ENCODE data around the gene TBC1D22A.

The TBC1D22A gene

DNA sequence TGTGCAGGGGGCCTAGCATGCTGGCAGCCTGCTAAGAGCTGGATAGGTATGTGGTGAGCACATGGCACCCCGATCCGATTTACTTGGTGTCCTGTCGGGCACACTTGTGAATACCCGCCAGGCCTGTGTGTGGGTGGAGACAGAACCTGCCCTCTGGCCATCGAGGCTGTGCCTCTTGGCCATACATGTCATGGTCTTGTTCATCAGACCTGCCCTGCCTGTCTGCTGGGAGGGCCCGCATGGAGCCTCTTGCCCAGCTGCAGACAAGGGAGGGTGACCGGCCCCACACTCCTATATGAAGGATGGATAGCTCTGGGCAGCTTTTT is 310.2 kb downstream of the TBC1D22A start:
- no peak for DNase-seq (ENCODE audit: low read depth, low spot score)

DNA sequence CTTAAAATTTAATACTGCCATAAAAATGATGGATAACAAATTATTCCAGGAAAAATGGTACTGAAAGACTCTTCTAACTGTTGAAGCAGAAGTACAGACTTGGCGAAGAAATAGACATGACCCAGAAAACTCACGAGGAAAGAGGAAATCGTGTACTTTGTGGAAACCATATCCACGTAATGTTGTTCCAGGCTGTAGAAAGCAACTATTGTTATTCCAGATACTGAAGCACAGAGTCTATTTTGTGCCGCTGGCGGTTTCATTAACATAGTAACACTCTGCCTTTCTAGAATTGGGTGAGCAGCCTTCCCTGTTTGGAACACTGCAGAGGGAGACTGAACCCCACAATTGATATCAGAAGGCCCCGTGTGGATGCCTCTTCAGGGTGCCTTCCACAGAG is 310.6 kb downstream of the TBC1D22A start:
- DNase-seq (ENCODE audit: low read depth, low spot score), result no peak

DNA sequence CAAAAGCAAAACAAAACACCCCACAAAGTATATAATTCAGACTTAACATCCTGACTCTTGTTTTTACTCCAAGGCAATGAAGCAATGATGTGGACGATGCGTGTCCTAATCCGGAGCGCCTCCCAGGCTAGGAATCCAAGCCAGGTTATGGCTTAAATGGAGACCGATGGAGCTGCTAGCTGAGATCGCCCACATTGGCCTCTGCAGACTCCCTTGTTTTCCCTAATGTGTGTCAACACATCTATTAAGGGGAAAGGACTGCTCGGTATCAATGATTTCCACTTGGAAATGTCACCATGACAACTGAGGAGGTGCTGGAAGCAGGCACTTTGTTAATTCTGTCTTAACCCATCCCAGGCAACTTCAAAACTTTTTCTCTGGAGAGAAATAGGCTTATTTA is 311.7 kb downstream of the TBC1D22A start:
- no peak for DNase-seq (ENCODE audit: low read depth, low spot score)

DNA sequence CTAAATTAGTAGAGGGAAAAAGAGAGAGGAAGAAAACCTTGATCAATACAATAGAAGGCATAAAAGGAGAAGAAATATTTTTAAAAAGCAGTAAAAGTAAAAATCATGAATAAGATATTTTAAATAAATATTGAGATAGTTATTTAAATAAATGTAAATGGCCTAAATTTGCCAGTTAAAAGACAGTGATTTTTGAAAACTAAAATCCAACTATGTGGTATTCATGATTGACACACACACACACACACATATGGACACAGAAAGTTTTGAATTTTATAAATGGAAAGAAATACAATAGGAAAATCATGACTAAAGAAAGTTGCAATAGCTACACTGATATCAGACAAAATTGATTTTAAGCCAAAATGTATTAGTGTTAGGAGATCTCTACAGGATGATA is 313.1 kb downstream of the TBC1D22A start:
- no peak for DNase-seq (ENCODE audit: low read depth, low spot score)

DNA sequence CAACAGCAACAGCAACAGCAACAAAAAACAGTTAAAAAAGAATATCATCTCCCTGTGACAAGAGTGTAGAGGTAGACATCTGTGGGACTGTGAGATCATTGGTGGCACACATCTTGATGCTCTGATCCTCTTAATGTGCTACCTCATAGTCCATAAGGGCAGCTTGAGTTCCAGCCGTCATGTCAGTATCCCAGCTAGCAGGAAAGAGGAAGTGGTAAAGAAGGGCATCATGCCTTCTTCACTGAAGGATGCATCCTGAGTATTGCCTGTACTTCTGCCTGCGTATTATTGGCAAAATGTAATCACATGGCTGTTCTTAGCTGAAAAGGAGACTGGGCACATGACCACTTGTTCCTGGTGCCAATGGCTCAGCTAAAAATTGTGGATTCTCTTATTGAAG is 314.3 kb downstream of the TBC1D22A start:
- no peak for DNase-seq (ENCODE audit: low read depth, low spot score)

DNA sequence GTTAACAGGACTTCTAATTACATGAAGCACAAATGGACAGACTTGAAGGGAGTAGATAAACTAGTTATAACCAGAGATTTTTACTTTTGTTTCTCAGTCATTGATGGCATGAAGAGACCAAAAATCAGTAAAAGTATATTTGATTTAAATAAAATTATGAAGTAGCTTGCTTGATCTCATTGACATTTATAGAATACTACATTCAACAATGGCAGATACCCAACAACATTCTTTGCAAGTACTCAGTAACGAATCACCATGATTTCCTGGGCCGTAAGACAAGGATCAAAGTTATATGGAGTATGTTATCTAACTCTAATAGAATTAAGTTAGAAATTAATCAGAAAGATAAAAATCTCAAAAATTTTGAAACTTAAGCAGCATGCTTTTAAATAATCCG is 317.6 kb downstream of the TBC1D22A start:
- no peak for DNase-seq (ENCODE audit: low read depth, low spot score)

DNA sequence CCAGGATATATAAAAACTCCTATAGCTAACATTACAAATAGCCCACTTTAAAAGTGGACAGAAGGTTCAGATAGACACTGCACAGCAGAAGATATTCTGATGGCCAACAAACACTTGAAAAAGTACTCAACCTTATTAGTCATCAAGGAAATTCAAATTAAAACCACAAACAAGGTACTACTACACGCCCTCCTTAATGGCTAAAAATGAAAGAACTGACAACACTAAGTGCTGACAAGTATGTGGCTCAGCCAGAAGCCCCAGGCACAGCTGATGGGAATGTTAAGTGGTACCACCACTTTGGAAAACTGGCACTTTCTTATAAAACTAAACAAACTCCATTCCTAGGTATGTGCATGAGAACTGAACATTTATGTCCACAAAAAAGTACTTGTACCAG is 320.1 kb downstream of the TBC1D22A start:
- DNase-seq (ENCODE audit: low read depth, low spot score), result no peak

DNA sequence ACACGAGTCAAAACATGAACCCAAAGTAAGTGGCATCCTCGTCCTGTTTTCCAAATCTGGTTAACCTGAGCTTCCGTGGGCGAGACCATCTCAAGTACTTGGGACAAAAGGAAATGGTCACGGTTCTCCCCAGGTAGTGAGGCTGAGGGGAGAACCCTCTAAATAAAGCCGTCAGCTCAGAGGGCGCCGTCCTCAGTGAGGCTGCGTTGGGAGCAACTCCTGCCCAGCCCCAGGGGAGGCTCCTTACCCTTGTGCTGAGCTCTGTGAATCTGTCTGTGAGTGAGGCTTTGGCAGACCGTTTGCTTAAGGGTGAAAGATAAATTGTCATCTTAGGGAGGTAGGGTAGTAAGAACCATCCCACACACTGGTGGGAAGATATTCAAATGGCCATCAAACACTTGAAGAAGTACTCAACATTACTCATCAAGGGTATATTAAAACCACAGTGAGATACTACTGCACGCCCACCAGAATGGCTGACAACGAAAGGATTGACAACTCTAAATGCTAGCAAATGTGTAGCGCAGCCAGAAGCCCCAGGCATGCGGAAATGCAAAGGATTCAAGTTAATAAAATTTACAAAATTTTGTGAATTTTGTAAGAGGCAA is 321.0 kb downstream of the TBC1D22A start:
- no peak for DNase-seq (ENCODE audit: low read depth, low spot score)

DNA sequence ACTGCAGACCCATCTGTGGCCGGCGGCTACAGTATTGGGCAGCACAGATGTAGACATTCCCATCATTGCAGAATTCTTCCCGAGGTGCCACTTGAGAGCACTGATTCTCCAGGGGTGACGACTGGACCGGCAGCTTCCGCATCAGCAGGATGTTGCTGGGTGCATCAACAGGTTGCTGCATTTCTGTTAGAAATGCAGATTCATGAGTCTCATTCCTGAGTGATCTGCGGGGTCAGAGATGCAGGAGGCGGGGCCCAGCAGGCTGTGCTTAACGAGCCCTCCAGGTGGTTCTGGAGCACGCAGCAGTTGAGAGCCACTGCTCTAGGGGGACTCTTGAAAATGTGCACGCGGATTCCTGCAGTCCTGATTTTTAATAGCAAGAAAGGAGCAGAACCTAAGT is 321.8 kb downstream of the TBC1D22A start:
- no peak for DNase-seq (ENCODE audit: low read depth, low spot score)

DNA sequence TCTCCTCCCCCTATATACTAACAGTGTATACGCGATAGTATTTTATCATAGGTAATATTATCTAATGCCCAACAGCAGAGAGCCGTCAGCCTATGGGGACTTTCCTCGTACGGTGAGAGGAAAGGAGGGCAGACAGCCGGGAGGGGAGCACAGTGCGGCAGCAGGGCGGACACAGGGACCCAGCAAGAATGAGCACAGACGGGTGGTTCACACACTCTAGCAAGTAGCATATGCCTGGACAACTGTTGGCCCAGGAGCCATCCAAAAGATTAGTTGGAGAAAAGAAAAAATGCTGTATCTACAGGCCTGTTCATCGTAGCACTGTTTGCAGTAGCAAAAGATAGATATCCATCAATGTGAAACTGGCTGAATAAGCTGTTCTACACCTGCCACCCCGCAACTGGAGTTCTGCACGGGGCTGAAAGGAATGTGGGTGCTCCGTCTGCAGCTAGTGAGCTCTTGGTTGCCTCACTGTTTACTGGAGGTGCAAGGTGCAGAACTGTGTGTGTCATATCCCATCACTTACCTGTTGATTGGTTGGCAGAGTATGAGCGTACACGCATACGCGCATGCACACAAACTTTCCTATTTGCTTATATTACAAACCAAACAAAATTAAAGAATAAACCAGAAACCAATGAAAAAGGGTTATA is 324.3 kb downstream of the TBC1D22A start:
- DNase-seq (ENCODE audit: low read depth, low spot score), result no peak

DNA sequence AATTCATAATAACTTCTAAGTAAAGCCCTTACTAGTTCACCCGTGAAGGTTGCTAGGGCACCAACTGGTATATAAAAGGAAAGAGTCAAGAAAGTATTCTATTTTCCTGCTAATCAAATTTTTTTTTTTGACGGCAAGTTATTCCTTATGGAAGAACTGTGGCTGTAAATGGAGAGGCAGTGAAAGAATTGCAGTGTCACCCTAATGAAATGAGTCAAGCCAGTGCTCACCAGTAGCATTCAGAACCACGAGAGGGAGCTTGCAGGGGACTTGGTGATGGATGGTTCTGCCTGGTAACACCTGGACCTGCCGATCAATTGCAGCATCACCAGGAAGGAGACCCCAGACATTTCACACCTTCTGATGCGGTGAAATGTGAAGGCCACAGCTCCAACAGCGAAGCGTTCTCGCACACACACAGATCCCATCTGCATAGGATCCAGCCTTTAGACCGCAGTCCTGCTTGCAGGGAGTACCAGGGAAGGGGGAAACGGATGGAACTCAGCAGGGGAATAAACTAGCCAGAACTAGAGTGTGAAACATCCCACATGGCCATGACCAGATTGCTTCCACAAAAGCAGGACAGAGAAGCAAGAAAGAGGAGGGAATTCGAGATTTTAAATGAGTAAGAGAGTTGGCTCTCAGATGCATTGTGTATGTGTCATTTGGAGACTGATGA is 326.2 kb downstream of the TBC1D22A start:
- DNase-seq (ENCODE audit: low read depth, low spot score), result no peak

DNA sequence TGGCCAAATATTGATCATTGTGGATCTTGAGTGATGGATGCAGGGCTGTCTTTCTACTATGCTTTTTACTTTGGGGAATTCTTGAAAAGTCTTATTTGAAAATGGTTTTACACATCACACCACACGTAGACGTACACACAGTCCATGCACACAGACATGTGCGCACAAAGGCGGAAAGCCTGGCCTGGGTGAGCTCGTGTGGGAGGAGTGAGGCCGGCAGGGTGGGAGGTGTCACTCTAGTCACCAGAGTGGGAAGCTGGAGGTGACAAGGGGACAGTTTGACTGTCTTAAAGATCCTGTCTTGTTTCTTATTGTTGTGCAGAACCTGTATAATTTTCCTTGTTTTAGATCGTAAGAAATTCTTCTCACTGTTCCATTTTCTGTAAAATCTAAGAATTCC is 326.9 kb downstream of the TBC1D22A start:
- DNase-seq (ENCODE audit: low read depth, low spot score), result no peak

DNA sequence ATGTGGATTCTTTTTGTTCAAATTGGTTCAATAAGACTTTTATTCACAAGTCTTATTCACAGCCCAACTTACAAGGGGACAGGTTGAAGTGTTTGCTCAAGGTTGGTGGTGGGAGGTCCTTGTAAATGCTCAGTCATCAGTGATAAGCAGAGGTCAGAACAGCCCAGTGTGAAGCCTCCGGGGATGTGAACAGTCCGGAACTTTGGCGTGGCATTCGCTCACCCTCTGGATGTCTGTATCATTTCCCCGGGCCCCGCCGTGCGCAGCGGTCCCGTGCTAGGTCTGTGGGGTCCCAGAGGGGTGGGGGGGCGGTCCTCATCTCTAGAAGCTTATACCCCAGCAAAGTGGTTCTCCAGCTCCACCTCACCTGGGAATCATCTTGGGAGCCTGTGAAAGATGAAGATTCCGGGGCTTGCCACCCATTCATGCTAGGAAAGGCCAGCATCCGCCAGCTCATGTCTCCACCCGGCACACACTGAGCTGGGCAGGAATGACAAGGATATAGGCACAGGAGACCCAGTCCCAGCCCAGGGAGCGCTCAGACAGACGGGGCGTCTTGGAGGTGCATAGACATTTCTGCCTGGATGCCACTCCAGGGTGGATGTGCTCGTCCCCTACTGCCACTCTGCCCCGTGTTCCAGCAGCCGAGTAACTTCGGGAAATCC is 327.5 kb downstream of the TBC1D22A start:
- no peak for DNase-seq (ENCODE audit: low read depth, low spot score)

DNA sequence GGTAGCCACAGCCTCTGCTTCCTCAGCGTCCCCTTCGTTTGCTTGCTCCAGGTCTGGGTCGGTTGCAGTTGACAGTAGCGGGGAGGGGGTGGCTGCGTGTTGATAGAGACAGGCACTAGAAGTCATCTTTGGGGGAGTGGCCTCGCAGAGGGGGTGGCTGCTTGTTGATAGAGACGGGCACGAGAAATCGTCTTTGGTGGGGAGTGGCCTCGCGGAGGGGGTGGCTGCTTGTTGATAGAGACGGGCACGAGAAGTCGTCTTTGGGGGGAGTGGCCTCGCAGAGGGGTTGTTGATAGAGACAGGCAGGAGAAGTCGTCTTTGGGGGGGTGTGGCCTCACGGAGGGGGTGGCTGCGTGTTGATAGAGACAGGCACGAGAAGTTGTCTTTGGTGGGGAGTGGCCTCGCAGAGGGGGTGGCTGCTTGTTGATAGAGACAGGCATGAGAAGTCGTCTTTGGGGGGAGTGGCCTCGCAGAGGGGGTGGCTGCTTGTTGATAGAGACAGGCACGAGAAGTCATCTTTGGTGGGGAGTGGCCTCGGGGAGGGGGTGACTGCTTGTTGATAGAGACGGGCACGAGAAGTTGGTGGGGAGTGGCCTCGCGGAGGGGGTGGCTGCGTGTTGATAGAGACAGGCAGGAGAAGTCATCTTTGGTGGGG is 328.3 kb downstream of the TBC1D22A start:
- no peak for DNase-seq (ENCODE audit: low read depth, low spot score)

DNA sequence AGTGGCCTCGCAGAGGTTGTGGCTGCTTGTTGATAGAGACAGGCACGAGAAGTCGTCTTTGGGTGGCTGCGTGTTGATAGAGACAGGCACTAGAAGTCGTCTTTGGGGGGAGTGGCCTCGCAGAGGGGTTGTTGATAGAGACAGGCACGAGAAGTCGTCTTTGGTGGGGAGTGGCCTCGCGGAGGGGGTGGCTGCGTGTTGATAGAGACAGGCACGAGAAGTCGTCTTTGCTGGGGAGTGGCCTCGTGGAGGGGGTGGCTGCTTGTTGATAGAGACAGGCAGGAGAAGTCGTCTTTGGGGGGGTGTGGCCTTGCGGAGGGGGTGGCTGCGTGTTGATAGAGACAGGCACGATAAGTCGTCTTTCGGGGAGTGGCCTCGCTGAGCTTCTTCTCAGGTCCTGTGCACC is 328.8 kb downstream of the TBC1D22A start:
- DNase-seq (ENCODE audit: low read depth, low spot score), result no peak

DNA sequence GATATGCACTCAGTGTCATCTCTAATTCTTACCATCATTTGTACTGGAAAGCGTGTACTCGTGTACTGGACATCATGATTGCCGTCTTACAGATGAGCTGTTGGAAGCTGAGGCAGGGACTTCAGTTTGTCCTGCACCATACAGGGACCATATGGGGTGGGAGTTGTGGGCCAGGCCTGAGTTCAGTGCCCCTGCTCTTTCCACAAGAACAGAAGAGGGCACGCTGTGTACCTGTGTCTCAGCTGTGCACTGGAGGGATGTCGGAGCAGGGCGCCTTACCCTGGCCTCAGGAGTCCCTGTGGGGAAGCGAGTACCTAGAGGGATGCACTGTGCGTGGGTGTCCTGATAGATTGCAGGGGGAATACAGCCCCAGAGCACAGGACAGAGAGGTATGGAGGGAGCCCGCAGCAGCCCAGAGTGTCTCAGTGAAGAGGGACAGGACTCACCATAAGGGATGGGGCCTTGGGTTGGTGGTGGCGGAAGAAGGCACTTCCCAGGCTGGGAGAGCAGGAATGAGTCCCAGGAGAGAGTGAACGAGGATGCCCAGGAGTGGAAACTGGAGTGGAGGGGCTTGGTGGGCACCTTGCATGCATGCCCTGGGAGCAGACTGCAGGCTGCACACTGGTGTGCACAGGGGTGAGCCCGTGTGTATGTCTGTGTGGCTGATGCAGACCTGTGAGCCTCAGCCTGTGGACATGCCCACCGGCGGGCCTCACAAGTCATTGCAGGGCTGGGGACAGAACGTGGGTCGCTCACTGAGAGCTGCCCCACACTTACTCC is 329.7 kb downstream of the TBC1D22A start:
- DNase-seq (ENCODE audit: low read depth, low spot score), result no peak

DNA sequence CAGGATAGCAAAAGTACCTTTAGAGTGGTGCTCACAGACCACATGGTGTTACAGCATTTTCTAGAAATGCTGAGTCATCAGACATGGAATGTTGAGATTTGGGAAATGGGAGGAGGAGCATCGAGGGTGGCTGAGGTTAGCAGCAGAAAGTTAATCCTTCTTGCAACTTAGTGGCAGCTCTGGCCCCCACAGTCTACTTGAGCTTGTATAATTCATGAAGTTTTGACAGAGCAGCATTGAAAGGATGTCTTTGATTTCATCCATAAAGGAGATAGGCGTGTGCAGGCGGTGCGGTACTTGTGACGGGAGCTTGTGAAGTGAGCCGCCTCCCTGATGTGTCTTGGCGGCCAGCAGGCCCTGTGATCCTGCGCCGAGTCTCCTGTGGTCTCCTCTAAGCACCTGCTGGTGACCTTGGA is 330.5 kb downstream of the TBC1D22A start:
- no peak for DNase-seq (ENCODE audit: low read depth, low spot score)

DNA sequence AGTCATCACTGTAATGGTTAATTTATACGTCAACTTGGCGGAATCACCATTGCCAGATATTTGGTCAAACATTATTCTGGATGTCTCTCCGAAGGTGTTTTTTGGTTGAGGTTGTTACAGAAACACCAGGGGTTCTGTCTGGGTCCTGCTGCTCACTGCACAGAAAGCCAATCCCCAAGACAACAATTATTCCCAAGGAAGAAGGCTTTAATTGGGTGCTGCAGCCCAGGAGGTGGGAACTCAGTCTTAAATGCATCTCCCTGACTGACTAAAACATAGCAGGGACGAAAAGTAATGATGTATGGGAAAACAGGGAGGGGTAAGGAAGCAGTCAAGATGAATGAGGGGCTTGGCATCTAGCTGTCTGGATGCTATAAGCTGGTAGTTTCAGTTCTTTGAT is 331.3 kb downstream of the TBC1D22A start:
- DNase-seq (ENCODE audit: low read depth, low spot score), result no peak

DNA sequence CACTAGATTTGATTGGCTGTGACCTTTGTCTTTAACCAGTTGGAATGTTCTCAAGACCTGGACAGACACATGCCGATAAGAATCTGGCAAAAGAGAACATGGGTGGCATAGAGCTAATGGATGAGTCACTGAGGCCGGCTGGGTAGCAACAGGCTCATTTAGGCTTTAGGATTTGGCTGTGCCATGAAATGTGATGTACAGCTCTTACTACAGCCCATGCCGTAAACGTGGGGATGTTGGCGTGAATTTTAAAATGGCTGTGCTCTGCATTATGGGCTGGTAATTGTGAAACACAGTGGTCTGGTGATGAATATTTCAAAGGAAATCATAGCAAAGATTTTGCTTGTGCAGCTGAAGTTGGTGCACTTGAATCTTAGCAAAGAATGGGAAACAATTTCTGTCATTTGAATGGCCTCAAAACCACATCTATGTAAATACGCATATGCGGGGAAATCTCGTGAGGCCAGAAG is 332.4 kb downstream of the TBC1D22A start:
- DNase-seq (ENCODE audit: low read depth, low spot score), result no peak

DNA sequence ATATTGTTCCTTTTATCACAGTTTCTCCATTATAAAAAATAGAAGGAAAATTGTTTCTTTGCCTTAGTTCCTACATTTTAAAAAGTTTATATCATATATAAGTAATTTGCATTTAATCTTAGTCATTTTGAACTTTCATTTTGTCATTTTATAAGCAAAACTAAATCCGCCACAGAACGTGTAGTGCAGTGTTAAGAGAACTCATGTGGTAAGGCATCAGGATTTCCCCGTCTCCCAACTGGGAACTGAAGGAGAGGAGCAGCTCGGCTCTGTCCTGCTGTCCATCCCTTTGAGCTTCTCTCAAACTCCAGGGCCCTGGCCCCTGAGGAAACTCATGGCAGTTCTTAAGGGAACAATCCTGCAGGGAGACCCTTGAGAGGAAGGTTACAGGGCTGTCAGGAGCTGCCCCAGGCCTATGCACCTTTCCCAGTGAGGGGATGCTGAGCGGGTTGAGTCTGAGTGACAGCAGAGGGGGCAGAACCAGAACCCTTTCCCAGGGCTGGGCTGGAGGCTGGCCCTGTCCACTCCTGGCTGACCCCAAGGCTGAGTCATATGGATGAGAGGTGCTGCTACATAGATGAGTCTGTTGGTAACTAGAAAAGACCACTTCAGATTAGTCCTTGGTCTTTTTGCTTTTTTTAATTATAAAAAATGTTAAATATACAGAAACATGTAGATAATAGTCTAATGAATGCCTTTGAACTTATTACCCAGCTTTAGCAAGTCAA is 333.1 kb downstream of the TBC1D22A start:
- no peak for DNase-seq (ENCODE audit: low read depth, low spot score)

DNA sequence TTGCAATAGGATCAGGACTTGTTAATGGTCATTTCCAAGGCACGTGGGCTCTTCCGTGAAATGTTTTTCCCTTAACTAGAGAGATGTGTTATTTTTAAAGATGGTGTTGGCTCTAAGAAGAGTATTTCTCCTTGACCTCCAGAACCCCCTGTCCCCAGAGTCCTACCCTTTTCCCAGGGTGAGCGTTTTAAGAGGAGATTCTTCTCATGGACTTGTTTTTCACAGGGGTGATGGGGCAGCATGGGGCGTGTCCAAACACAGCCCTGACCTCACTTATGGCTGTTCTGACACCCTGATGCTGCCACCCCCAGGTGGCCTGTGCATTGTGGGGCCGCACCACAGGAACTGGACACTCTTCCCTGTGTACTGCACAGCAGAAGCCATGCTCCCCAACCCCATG is 335.7 kb downstream of the TBC1D22A start:
- no peak for DNase-seq (ENCODE audit: low read depth, low spot score)
